ENCODE data around the gene GALNT10. TPM values are rescaled to one million over a fixed set of nuclear protein-coding genes. Genes with fewer than 3 reads are reported as not detected.

The GALNT10 gene
- polyA plus RNA-seq, 1 donor (not counting 4 experiments of a cell fraction or from before 2014, with no cell fraction given) = 17.9 TPM

- no peaks in the 10 kb centered on the region for H3K36me3 ChIP-seq (ENCODE audit: control insufficient read depth in 2 of 2, extremely low read depth in 1 of 2, insufficient read depth in 2 of 2, low read length in 2 of 2)
- H3K27ac ChIP-seq (ENCODE audit: control insufficient read depth, insufficient read depth, low read length) = no peak overlapping the region
- H3K4me3 ChIP-seq (ENCODE audit: control insufficient read depth in 2 of 3, extremely low read depth in 1 of 3, insufficient read depth in 2 of 3, low read depth in 1 of 3, low read length in 3 of 3) = no peak overlapping the region
- no peak overlapping the region for H3K9ac ChIP-seq (ENCODE audit: control insufficient read depth, extremely low read depth, insufficient read depth, low read length)
- H3K9me3 ChIP-seq (ENCODE audit: control insufficient read depth, low read depth, low read length) = no peaks in the 10 kb centered on the region
- FAIRE-seq (no peak), DNase-seq (ENCODE audit: low read depth, low spot score) (no peak)
- no peak for TF ChIP-seq CTCF (optimal IDR thresholded peaks at IDR 0.05 in 1 of 3, IDR thresholded peaks at IDR 0.05 in 1 of 3, conservative IDR thresholded peaks at IDR 0.05 in 1 of 3; ENCODE audit: extremely low read depth in 1 of 3, insufficient read depth in 2 of 3, low read length in 3 of 3)
- no peak for TF ChIP-seq EZH2 (IDR thresholded peaks at IDR 0.05; ENCODE audit: low read length)
- dilution Hi-C loops (cut with MboI; ENCODE audit: extremely low pct_ligation_motif_present, low sequenced_read_pairs) = no loop called here
- H3K9me1 ChIP-seq (ENCODE audit: control insufficient read depth, extremely low read depth, insufficient read depth, low read length) = no peaks in the 10 kb centered on the region
- H3K79me2 ChIP-seq (ENCODE audit: control insufficient read depth, insufficient read depth, low read length) = no peaks in the 10 kb centered on the region
- no peak overlapping the region for H2AFZ ChIP-seq (ENCODE audit: control insufficient read depth, low read length)
- no peak overlapping the region for H3K4me2 ChIP-seq (ENCODE audit: control insufficient read depth, extremely low read depth, insufficient read depth, low read depth, low read length)
- peaks cover 14% of the 10 kb centered on the region for H3K4me1 ChIP-seq (ENCODE audit: control insufficient read depth, extremely low read depth, insufficient read depth, low read length)
- no peaks in the 10 kb centered on the region for H3K27me3 ChIP-seq (ENCODE audit: control insufficient read depth, extremely low read depth, insufficient read depth, low read length)
- no peaks in the 10 kb centered on the region for H4K20me1 ChIP-seq (ENCODE audit: control insufficient read depth, extremely low read depth, insufficient read depth, low read length)
Observed at GRCh38 chr5:154391788-154392187, 201.3 kb downstream of the GALNT10 start.

- H3K4me2 ChIP-seq (ENCODE audit: control insufficient read depth, extremely low read depth, insufficient read depth, low read depth, low read length) = no peak overlapping the region
- H3K9me3 ChIP-seq (ENCODE audit: control insufficient read depth, low read depth, low read length) = no peaks in the 10 kb centered on the region
- FAIRE-seq (no peak), DNase-seq (ENCODE audit: low read depth, low spot score) (no peak)
- peaks cover 14% of the 10 kb centered on the region for H3K4me1 ChIP-seq (ENCODE audit: control insufficient read depth, extremely low read depth, insufficient read depth, low read length)
- no peaks in the 10 kb centered on the region for H3K9me1 ChIP-seq (ENCODE audit: control insufficient read depth, extremely low read depth, insufficient read depth, low read length)
- H3K4me3 ChIP-seq (ENCODE audit: control insufficient read depth in 2 of 3, extremely low read depth in 1 of 3, insufficient read depth in 2 of 3, low read depth in 1 of 3, low read length in 3 of 3) = no peak overlapping the region
- H3K27me3 ChIP-seq (ENCODE audit: control insufficient read depth, extremely low read depth, insufficient read depth, low read length) = no peaks in the 10 kb centered on the region
- no peaks in the 10 kb centered on the region for H3K36me3 ChIP-seq (ENCODE audit: control insufficient read depth in 2 of 2, extremely low read depth in 1 of 2, insufficient read depth in 2 of 2, low read length in 2 of 2)
- dilution Hi-C loops (cut with MboI; ENCODE audit: extremely low pct_ligation_motif_present, low sequenced_read_pairs) = no loop called here
- TF ChIP-seq EZH2 (IDR thresholded peaks at IDR 0.05; ENCODE audit: low read length) (no peak), CTCF (optimal IDR thresholded peaks at IDR 0.05 in 1 of 3, IDR thresholded peaks at IDR 0.05 in 1 of 3, conservative IDR thresholded peaks at IDR 0.05 in 1 of 3; ENCODE audit: extremely low read depth in 1 of 3, insufficient read depth in 2 of 3, low read length in 3 of 3) (no peak)
- no peak overlapping the region for H2AFZ ChIP-seq (ENCODE audit: control insufficient read depth, low read length)
- H3K27ac ChIP-seq (ENCODE audit: control insufficient read depth, insufficient read depth, low read length) = no peak overlapping the region
- no peak overlapping the region for H3K9ac ChIP-seq (ENCODE audit: control insufficient read depth, extremely low read depth, insufficient read depth, low read length)
- H3K79me2 ChIP-seq (ENCODE audit: control insufficient read depth, insufficient read depth, low read length) = no peaks in the 10 kb centered on the region
- H4K20me1 ChIP-seq (ENCODE audit: control insufficient read depth, extremely low read depth, insufficient read depth, low read length) = no peaks in the 10 kb centered on the region
Observed at GRCh38 chr5:154393850-154394249, 203.3 kb downstream of the GALNT10 start.

Measured in keratinocyte (primary cell).